Tibial artery (tissue), 4 donors: ENCODE data around the gene TEX51.

Source experiments
- DNase-seq, 2 donors: peaks; one replicate each; pipeline ENCODE4 v3.0.0-alpha.2; 2019
- H3K27ac ChIP-seq, 2 donors: fragments of 200-600 bp; sonication (generic) in 1 of 2; 1 replicate in 1 of 2; 2 replicates in 1 of 2; pipeline ENCODE4 v1.5.1; 2018 to 2019; ENCODE audit warnings: mild to moderate bottlenecking in 1 of 2
- H3K27me3 ChIP-seq, 2 donors: fragments of 200-600 bp; sonication (generic) in 1 of 2; one replicate each; pipeline versions ENCODE4 v1.5.1 to v1.6.0; 2016 to 2019
- H3K36me3 ChIP-seq, 3 donors: fragments of 200-600 bp; sonication (generic) in 2 of 3; one replicate each; pipeline ENCODE4 v1.5.1; 2016 to 2019; ENCODE audit warnings: mild to moderate bottlenecking in 2 of 3
- H3K4me1 ChIP-seq, 4 donors: fragments of 200-600 bp; sonication (generic) in 2 of 4; 1 replicate in 3 of 4; 2 replicates in 1 of 4; pipeline ENCODE4 v1.5.1; 2016 to 2019
- H3K4me3 ChIP-seq, 2 donors: fragments of 200-600 bp; sonication (generic) in 1 of 2; 1 replicate in 1 of 2; 2 replicates in 1 of 2; pipeline ENCODE4 v1.5.1; 2018 to 2019; ENCODE audit warnings: mild to moderate bottlenecking in 2 of 2
- H3K9me3 ChIP-seq, 3 donors: fragments of 200-600 bp; sonication (generic) in 1 of 3; one replicate each; pipeline ENCODE4 v1.5.1; 2016 to 2019
- CTCF ChIP-seq, 2 experiments: fragments of 200-600 bp in 1 of 2; fragments of 450-650 bp in 1 of 2; IDR thresholded peaks; one replicate each; pipeline ENCODE4 v1.5.1; 2017 to 2019; ENCODE audit warnings: antibody characterized with exemption in 2 of 2, mild to moderate bottlenecking in 1 of 2, moderate library complexity in 1 of 2
- intact Hi-C: fragments of 100-400 bp; cut with DNase I; formaldehyde crosslinking; loops from one replicate; pipeline ENCODE4 v1.15.0; 2023; ENCODE audit warnings: low total_unique reads

The TEX51 gene

GRCh38 chr2:126898636-126899035 is at the start of gene TEX51:
Gene TEX51 (plus strand): TSS chr2:126898890. CDS start chr2:126898919, 29 bp downstream.
- Histone ChIP-seq H3K4me1 (no peaks in the 10 kb centered on the region), H3K27me3 (no peaks in the 10 kb centered on the region), H3K36me3 (no peaks in the 10 kb centered on the region), H3K4me3 (no peak within 1 kb of the TSS), H3K27ac (no peak within 1 kb of the TSS), H3K9me3 (peaks cover 0 to under 1% (median 0%) of the 10 kb centered on the region in 3 donors)
- DNase-seq = peak in 1 of 2 donors; percentile 41
- intact Hi-C loops = no loop called here
- TF ChIP-seq CTCF (IDR thresholded peaks at IDR 0.05) = no peak

- Histone ChIP-seq H3K4me1 (no peaks in the 10 kb centered on the region), H3K36me3 (no peaks in the 10 kb centered on the region), H3K27me3 (no peaks in the 10 kb centered on the region), H3K9me3 (no peaks in the 10 kb centered on the region), H3K4me3 (no peak overlapping the region), H3K27ac (no peak overlapping the region)
- intact Hi-C loops = no loop called here
- TF ChIP-seq CTCF (IDR thresholded peaks at IDR 0.05) = no peak
- no peak for DNase-seq
These were observed 49.6 kb upstream of the TEX51 start for GRCh38 chr2:126849054-126849453.

GRCh38 chr2:126849486-126849885 is 49.2 kb upstream of the TEX51 start:
- no peak for TF ChIP-seq CTCF (IDR thresholded peaks at IDR 0.05)
- DNase-seq = no peak
- no peak overlapping the region for H3K4me3 ChIP-seq
- H3K9me3 ChIP-seq = no peaks in the 10 kb centered on the region
- H3K27me3 ChIP-seq = no peaks in the 10 kb centered on the region
- H3K4me1 ChIP-seq = no peaks in the 10 kb centered on the region
- no peak overlapping the region for H3K27ac ChIP-seq
- H3K36me3 ChIP-seq = no peaks in the 10 kb centered on the region
- intact Hi-C loops = no loop called here

GRCh38 chr2:126849991-126850535 is 48.6 kb upstream of the TEX51 start:
- Histone ChIP-seq H3K27ac (no peak overlapping the region), H3K4me3 (no peak overlapping the region), H3K9me3 (no peaks in the 10 kb centered on the region), H3K27me3 (no peaks in the 10 kb centered on the region), H3K36me3 (no peaks in the 10 kb centered on the region), H3K4me1 (no peaks in the 10 kb centered on the region)
- no peak for DNase-seq
- intact Hi-C loops = no loop called here
- no peak for TF ChIP-seq CTCF (IDR thresholded peaks at IDR 0.05)

- intact Hi-C loops = no loop called here
- no peak for TF ChIP-seq CTCF (IDR thresholded peaks at IDR 0.05)
- Histone ChIP-seq H3K36me3 (no peaks in the 10 kb centered on the region), H3K27ac (no peak overlapping the region), H3K27me3 (no peaks in the 10 kb centered on the region), H3K4me1 (no peaks in the 10 kb centered on the region), H3K4me3 (no peak overlapping the region), H3K9me3 (no peaks in the 10 kb centered on the region)
- DNase-seq = no peak
These were observed 47.8 kb upstream of the TEX51 start for GRCh38 chr2:126850940-126851339.

- DNase-seq = no peak
- Histone ChIP-seq H3K27me3 (no peaks in the 10 kb centered on the region), H3K36me3 (no peaks in the 10 kb centered on the region), H3K4me1 (no peaks in the 10 kb centered on the region), H3K27ac (no peak overlapping the region), H3K9me3 (no peaks in the 10 kb centered on the region), H3K4me3 (no peak overlapping the region)
- intact Hi-C loops = no loop called here
- no peak for TF ChIP-seq CTCF (IDR thresholded peaks at IDR 0.05)
These were observed 46.9 kb upstream of the TEX51 start for GRCh38 chr2:126851756-126852155.
